Globus pallidus (tissue), 1 donor: ENCODE results near the gene EFNA1.
"Not testable (repeated sequence)": the region's sequence is repeated elsewhere in the genome, so short reads cannot be mapped to it uniquely, and the experiment has no call there.

Experiments
- DNase-seq: peaks from one replicate; pipeline ENCODE4 v3.0.0-alpha.2; 2015; ENCODE audit warnings: low spot score

The EFNA1 gene

DNA sequence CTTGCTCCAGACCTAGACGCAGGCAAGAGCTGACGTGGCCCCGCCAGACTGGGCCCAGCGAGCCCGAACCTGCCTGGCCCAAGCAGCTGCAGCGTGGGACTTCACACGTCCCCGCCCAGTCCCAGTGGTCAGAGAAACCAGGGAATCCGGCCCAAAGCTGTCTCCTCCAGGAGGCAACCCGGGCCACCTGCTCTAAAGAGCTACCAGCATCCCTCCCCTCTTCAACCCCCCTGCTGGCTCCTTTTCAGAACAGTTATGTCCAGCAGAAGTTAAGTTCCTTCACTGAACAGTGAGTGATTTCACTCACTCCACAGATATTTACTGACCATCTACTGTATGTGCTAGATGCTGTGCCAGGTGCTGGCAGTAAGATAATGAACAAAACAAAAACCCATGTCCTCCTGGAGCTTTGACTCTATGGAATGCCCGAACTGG, 2.1 kb upstream of the EFNA1 start:
- no peak for DNase-seq

DNA sequence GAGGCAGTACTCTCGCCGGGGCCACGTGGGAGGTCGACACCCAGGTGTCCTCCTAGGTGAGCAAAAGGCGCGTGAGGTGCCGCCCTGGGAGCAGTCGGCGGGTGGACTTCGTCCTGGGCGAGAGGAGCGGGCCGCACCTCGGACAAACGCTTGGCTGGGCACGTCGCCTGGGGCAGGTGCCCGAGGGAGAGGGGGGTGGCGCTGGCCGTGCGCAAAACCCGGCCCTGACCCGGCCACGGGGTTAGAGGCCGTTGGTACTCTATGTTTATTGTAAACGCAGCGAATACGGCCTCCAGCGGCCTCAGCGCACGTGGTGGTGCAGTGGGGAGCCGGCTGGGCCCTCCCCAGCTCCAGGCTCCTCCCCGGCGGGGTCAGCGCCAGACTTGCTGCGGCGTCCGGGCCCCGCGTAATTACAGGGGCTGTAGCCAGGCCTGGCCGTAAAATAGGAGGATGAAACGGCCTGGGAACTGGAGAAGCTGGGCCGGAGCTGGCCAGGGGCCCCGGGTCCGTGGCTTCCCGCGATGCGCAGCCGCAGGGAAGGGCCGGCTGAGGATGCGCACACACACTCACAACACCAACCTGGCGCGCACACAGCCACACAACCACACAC, 1.6 kb upstream of the EFNA1 start:
- DNase-seq = peak; percentile 90

DNA sequence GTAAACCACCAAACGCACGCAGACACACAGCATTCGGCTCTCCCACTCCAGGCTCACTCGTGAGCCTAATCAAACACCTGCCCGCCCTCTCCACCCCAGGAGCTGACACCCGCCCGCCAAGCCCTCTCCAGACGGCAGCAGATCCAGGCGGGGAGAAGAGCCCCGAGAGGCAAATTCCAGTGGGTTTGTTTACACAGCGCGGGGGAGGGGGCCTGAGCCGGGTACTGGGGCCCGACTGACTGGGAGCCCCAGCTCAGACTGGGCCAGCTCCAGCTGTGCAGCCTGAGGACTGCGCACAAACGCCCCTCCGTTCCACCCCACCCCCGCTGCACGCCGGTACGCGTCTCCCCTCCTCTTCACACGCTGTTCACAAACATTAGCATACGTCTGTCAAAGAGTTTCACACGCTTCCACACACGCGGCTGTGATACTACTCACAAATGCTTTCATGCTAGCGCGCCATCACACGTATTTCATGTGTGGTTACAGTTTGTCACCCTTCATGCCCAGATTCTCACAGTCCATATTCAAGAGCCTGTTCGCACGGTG, 1.0 kb upstream of the EFNA1 start:
- peak; percentile 81 for DNase-seq

DNA sequence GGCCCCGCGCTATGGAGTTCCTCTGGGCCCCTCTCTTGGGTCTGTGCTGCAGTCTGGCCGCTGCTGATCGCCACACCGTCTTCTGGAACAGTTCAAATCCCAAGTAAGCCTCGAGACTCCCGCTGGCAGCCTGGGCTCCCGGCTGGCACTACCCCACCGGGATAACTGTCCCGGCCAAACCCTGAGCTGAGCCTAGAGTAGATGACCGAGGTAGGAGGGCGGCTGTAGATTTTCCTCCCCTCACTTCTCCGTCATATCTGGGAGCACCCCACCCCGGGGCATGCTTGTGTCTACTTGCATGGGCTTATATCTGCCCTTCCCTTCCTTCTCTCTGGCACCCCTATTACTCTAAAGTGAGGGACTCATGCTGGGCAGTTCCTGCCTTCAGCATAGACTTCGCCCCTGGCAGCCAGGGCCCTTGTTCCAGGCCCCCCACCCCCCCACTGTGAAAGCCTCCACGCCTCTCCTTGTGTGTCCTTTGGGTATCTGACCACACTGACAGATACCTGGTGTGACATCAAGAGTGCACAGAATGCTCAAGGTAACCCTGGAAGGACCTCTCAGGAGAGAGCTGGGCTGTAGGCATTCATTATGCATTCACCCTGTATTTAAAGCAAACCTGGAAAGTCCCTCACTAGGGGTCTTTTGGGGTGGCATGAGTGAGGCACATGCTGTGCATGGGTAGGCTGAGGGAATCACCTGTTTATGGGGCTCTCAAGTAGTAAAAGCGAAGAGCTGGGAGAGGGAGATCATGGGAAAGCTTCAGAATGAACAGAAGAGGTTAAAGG, 485 bp downstream of the EFNA1 start:
- DNase-seq = no peak

DNA sequence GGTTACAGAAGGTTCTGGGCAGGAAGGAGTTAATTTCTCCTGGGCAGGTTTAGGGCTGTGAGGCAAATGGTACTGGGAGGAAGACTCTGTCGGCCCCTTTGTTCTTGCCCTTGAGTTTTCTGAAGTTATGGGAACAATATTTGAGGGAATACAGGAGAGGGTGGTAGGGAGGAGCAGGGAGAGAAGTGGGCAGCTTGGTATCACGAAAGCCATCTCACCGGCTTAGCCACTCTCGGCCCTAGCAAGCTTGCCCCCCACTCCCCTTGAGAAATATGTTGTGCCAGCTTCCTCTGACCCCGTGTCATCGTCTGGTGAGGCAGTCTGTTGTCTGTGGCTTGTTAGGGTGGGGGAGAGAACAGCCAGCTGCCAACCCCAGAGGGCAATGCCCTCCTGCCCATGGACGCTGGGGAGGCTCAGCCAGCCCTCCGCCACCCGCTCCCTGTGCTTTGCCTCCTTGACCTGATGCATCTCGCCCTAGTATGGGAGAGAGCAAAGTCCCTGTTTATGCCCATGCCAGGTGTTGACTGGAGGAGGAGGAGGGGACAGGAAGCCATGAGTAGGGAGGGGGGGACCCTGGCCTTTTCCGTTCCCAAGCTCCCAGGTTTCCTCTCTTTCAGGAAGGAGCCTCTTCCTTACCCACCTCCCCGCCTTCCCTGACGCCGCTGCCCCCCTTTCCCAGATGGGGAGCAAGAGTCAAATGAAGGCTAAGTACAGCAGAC, 1.2 kb downstream of the EFNA1 start:
- peak; percentile 76 for DNase-seq

DNA sequence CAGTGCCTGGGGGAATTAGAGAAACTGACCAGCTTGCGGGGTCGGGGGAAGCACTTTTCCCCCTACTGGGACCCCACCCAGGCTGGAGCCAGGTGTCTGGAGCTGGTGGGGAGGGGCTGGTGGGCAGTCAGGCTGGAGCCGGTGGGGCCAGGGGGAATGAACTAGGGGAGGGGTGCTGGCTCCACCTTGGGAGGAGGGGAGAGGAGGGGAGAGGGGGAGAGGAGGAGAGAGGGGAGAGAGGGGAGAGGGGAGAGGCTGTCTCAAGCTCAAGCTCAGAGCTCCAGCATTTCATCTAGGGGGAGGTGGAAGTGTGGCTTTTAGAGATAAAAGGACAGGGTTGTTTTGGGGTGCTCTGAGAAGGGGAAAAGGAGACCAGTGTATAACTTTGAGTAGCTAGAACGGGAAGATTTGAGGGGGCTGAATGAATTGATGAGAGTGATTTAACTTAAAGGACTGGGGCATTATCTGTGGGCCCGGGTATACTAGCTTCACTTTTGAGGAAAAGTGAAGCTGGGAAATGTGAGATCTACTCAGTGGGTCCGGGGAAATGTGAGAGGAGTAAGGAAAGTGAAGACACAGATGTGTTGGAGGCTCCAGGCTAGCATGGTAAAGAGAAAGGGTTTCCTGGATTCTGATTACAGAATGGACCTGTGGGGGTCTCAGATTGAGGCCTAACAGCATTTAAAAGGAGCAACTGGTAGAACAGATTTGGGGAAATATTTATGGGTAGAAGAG, 2.8 kb downstream of the EFNA1 start:
- DNase-seq = no peak

DNA sequence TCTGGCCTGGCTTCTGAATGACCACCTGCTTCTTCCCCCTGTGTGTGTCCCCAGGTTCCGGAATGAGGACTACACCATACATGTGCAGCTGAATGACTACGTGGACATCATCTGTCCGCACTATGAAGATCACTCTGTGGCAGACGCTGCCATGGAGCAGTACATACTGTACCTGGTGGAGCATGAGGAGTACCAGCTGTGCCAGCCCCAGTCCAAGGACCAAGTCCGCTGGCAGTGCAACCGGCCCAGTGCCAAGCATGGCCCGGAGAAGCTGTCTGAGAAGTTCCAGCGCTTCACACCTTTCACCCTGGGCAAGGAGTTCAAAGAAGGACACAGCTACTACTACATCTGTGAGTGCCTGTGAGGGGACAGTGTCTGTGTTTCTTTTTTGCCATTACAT, 3.6 kb downstream of the EFNA1 start:
- no peak for DNase-seq

DNA sequence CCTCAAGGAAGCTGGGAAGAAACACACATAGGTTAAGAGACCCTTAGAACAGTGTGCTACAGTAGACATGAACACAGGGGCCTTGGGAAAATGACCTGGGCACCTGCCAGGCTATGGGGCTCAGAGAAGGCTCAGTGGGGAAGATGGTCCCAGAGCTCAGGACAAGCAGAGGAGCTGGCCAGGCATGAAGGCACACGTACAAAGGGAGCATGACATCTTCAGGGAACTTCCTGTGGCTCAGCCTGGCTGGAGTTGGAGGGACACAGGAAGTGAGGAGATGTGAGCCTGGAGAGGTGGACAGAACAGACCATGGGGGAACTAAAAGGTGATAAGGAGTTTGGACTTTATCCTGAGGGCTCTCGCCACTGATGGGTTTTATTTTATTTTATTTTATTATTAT, 4.2 kb downstream of the EFNA1 start:
- no peak for DNase-seq

DNA sequence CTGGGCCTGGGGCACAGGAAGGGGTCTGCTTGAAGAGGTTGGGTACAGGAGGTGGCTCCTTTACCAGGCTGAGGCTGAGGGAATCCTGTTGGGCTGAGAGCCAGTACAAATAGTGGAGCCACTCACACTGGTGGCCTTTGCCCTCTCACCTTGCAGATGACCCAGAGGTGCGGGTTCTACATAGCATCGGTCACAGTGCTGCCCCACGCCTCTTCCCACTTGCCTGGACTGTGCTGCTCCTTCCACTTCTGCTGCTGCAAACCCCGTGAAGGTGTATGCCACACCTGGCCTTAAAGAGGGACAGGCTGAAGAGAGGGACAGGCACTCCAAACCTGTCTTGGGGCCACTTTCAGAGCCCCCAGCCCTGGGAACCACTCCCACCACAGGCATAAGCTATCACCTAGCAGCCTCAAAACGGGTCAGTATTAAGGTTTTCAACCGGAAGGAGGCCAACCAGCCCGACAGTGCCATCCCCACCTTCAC, 6.2 kb downstream of the EFNA1 start:
- no peak for DNase-seq

DNA sequence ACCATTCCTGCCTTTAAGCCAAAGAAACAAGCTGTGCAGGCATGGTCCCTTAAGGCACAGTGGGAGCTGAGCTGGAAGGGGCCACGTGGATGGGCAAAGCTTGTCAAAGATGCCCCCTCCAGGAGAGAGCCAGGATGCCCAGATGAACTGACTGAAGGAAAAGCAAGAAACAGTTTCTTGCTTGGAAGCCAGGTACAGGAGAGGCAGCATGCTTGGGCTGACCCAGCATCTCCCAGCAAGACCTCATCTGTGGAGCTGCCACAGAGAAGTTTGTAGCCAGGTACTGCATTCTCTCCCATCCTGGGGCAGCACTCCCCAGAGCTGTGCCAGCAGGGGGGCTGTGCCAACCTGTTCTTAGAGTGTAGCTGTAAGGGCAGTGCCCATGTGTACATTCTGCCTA, 6.6 kb downstream of the EFNA1 start:
- no peak for DNase-seq

DNA sequence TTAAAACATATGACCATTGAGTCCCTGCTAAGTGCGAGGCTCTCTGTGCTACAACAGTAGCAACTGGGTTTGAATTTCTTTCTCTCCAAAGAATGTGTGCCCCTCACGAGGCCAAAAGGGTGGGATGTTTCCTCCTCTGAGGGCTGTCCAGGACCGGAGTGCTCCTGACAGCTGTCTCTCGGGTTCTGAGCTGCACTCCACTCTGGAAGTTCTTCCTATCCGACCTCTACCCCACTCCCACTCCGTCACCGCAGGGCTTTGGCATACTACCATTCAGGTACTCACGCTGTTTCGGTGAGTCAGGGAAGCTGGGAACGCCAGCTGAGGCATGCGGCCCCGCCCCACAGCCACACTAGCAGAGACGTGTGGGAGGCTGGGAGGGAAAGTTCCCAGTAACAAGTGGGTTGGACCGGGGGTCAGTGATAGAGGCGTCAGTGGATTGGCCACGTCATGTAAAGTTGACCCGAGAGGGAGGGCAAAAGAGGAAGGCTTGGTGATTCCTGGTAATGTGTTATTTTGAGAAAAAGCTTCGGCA, 7.3 kb downstream of the EFNA1 start:
- DNase-seq = peak; percentile 63

DNA sequence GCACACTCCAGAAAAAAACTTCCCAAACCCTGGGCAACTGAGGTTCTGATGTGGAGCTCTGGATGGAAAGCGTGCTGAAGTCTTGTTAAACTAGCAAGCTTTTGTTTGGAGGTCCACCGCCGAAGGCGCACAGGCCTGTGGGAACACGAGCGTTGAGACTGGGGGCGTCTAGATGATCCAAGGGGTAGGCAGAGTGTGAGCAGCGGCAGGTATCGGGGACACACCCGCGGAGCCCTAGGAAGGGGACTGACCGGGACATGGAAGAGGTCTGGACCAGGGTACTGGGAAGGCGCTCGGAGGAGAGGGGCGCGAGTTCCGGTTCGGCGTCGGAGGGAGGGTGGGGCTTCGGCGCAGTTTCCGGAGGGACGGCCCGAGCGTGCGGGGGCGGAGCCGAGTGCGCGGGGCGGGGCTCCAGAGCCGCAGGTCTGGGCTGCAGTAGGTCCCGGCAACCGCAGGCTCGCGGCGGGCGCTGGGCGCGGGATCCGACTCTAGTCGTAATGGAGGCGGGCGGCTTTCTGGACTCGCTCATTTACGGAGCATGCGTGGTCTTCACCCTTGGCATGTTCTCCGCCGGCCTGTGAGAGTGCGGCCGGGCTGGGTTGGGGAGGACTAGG, 7.8 kb downstream of the EFNA1 start, which contains the start of gene SLC50A1:
SLC50A1 (plus strand) TSS at position 438 of the 614 bp plus-strand sequence; CDS start at position 498, 60 bp downstream.
- DNase-seq = peak; percentile 90

DNA sequence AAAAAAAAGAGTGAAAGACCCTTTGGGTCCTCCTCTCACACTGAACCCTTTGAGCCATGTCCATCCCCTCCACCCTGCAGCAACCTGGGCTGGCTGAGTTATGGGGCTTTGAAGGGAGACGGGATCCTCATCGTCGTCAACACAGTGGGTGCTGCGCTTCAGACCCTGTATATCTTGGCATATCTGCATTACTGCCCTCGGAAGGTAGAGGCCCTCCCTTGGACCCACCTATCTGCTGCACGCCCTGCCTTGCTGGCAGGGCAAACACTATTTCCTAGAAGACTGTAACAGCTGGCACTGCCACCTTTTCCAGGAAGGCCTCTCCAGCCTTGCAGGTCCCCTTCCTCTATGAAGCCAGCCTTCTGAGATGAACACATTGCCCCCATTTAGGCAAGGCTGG, 9.1 kb downstream of the EFNA1 start:
- DNase-seq = no peak

DNA sequence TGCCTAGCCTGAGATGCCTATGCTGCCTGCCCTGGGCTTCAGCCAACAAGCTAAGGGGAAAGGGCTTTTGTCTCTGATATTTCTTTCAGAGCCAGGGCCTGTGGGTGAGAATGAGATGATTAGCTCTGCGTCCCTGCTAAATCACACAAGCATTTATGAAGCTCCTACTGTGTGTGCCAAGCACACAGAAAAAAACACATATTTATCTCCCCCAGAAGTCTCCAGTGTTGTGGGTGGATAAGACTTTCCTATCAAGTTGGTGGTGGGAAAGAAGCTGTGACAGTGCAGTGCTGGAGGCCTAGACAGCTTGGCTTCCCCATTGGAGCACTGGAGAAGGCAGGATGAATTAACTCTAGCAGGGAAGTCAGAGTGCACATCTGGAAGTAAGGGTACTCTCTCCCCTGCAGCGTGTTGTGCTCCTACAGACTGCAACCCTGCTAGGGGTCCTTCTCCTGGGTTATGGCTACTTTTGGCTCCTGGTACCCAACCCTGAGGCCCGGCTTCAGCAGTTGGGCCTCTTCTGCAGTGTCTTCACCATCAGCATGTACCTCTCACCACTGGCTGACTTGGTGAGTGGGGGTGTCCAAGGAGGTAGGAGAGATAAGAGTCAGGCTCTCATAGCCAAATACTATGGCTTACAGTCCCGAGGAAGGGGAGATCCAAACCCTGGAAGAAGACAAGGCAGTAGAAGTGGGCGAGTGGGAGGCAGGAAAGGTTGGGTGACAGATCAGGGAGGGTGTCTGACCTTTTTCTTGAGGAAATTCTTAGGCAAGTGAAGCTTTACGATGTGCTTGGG, 9.7 kb downstream of the EFNA1 start:
- DNase-seq = no peak

DNA sequence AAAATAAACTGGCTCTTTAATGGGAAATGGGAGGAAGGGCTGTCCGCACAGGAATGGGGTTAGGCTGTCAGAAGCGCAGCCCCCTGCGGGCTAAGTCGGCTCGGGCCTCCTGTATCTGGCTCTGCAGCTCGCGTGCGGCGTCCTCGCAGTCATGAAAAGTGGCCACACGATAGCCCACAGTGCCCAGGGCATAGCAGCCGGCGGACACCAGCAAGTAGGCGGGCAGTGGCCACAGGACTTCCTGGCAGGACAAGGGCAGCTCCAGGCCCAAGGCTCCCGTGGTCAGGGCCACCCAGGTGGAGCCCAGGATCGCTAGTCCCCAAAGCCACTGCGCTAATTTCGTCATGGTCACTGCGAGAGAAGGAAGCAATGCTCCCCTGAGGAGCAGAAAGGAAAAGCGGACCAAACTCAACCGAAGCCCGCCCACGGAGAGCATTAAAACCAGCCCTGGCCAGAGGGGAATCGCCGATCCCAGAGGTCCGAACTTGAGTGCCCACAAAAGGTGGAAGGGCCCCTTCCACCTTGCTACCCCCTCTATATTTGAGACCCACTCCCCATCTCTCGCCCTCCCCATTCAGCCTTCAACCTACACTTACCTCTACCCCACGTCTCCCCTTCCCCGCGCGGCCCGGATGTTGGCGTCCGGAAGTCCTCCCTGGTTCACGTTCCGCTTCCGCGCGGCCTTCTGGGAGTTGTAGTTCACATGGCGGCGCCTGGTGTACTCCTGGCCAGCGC, 12.4 kb downstream of the EFNA1 start, which contains the start of gene DPM3:
DPM3 (minus strand) TSS at position 637 of the 735 bp plus-strand sequence; CDS start at position 346, 291 bp downstream.
- DNase-seq = peak; percentile 89

DNA sequence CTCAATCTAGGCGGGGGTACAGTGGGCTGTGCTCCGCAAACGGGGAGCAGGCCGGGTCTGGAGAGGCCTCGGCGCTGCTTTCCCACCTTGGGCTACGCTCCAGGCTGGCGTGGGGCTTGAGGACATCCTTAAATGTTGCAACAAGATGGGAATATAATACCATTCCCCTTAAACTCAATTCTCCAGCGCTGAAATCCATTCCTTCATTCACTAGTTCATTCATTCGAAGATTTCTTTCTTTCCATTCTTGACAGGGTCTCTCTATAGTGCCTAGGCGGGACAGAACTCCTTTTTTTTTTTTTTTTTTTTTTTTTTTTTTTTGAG, 12.9 kb downstream of the EFNA1 start:
- no peak for DNase-seq

DNA sequence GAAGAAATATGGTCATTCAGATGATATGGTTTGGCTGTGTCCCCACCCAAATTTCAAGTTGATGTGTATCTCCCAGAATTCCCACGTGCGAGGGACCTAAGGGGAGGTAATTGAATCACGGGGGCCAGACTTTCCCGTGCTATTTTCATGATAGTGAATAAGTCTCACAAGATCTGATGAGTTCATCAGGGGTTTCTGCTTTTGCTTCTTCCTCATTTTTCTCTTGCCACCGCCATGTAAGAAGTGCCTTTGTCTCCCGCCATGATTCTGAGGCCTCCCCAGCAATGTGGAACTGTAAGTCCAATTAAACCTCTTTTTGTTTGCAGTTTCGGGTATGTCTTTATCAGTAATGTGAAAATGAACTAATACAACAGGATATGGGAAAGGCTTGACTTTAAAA, 14.1 kb downstream of the EFNA1 start:
- no peak for DNase-seq

DNA sequence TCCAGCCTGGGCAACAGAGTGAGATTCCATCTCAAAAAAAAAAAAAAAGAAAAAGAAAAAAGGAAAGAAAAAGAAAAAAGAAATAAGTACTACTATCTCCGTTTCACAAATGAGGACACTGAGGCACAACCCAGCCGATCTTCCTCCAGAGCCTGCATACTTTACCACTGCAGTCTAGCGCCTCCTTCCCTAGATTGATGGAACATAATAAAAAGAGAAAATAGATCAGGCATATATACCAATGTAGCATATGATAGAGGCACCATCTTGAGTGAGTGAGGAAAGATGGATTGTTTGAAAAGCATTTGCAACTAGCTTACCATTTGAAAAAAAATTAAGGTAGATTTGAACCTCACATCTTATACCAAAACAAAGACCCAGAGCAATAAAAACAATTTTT, 17.8 kb downstream of the EFNA1 start:
- no peak for DNase-seq

DNA sequence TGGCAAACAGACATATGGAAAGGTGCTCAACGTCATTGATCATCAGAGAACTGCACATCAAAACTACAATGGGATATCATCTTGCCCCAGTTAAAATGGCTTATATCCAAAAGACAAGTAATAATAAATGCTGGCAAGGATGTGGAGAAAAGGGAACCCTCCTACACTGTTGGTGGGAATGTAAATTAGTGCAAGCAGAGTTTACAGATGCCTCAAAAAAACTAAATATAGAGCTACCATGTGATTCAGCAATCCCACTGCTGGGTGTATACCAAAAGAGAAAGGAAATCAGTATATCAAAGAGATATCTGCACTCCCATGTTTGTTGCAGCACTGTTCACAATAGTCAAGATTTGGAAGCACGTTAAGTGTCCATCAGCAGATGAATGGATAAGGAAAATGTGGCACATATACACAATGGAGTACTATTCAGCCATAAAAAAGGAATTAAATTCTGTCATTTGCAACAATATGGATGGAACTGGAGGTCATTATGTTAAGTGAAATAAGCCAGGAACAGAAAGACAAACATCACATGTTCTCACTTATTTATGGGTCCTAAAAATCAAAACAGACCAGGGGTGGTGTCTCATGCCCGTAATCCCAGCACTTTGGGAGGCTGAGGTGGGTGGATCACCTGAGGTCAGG, 28.4 kb downstream of the EFNA1 start:
- DNase-seq = not testable (repeated sequence)
